Liver (tissue), 9 donors: ENCODE results near the gene WDR20. TPM values are rescaled to one million over a fixed set of nuclear protein-coding genes. Genes with fewer than 3 reads are reported as not detected.

Source experiments
- DNase-seq: peaks from one replicate; pipeline ENCODE4 v3.0.0-alpha.2; 2017; ENCODE audit warnings: low spot score
- H3K27ac ChIP-seq, 2 donors: one replicate each; pipeline ENCODE4 v1.7.0; 2013; ENCODE audit warnings: inconsistent platforms in 2 of 2, low read length in 2 of 2, control low read depth in 1 of 2, low read depth in 1 of 2, mild to moderate bottlenecking in 1 of 2
- H3K27me3 ChIP-seq, 4 donors: one replicate each; pipeline versions ENCODE4 v1.6.1 to v1.7.0; 2013; ENCODE audit warnings: low read length in 3 of 4, inconsistent platforms in 1 of 4, mild to moderate bottlenecking in 1 of 4, moderate library complexity in 1 of 4; ENCODE audit not compliant: control insufficient read depth in 4 of 4, insufficient read depth in 4 of 4
- H3K36me3 ChIP-seq, 4 donors: one replicate each; pipeline versions ENCODE4 v1.6.1 to v1.7.0; 2013; ENCODE audit warnings: low read length in 3 of 4, mild to moderate bottlenecking in 3 of 4, low read depth in 1 of 4, moderate library complexity in 1 of 4; ENCODE audit not compliant: control insufficient read depth in 4 of 4, insufficient read depth in 3 of 4
- H3K4me1 ChIP-seq, 4 donors: one replicate each; pipeline versions ENCODE4 v1.6.1 to v1.7.0; 2013; ENCODE audit warnings: low read length in 3 of 4, mild to moderate bottlenecking in 3 of 4, moderate library complexity in 1 of 4; ENCODE audit not compliant: control insufficient read depth in 4 of 4, insufficient read depth in 4 of 4
- H3K4me3 ChIP-seq, 3 donors: one replicate each; pipeline versions ENCODE4 v1.6.1 to v1.7.0; 2013; ENCODE audit warnings: low read length in 3 of 3, control low read depth in 1 of 3, low read depth in 1 of 3, mild to moderate bottlenecking in 1 of 3
- H3K9ac ChIP-seq, 2 donors: one replicate each; pipeline ENCODE4 v1.7.0; 2013; ENCODE audit warnings: low read length in 2 of 2, mild to moderate bottlenecking in 2 of 2, moderate library complexity in 2 of 2, control low read depth in 1 of 2, low read depth in 1 of 2
- H3K9me3 ChIP-seq, 4 donors: one replicate each; pipeline versions ENCODE4 v1.6.1 to v1.7.0; 2013; ENCODE audit warnings: low read length in 3 of 4; ENCODE audit not compliant: control insufficient read depth in 4 of 4
- EGR1 ChIP-seq, 2 donors: IDR thresholded peaks; 2 replicates each; pipeline ENCODE4 v1.6.1; 2016 to 2018; ENCODE audit warnings: antibody characterized with exemption in 2 of 2, low read depth in 2 of 2
- FOXA1 ChIP-seq: IDR thresholded peaks from 2 replicates; pipeline ENCODE4 v1.6.1; 2016; ENCODE audit warnings: antibody characterized with exemption
- FOXA2 ChIP-seq: IDR thresholded peaks from 2 replicates; pipeline ENCODE4 v1.6.1; 2016; ENCODE audit warnings: antibody characterized with exemption
- GABPA ChIP-seq, 2 donors: IDR thresholded peaks in 1 of 2; conservative IDR thresholded peaks in 1 of 2; 2 replicates each; pipeline ENCODE4 v1.6.1; 2016; ENCODE audit warnings: antibody characterized with exemption in 2 of 2, mild to moderate bottlenecking in 1 of 2, moderate library complexity in 1 of 2
- HNF4A ChIP-seq, 2 donors: conservative IDR thresholded peaks; 2 replicates each; pipeline ENCODE4 v1.6.1; 2016; ENCODE audit warnings: antibody characterized with exemption in 2 of 2, mild to moderate bottlenecking in 2 of 2
- HNF4G ChIP-seq: IDR thresholded peaks from 2 replicates; pipeline ENCODE4 v1.6.1; 2016; ENCODE audit warnings: antibody characterized with exemption
- JUND ChIP-seq, 2 donors: IDR thresholded peaks; 2 replicates each; pipeline ENCODE4 v1.6.1; 2016; ENCODE audit warnings: antibody characterized with exemption in 2 of 2
- NR2F2 ChIP-seq: IDR thresholded peaks from 2 replicates; pipeline ENCODE4 v1.6.1; 2016; ENCODE audit warnings: antibody characterized with exemption
- RAD21 ChIP-seq, 2 donors: IDR thresholded peaks; 2 replicates each; pipeline ENCODE4 v1.6.1; 2016; ENCODE audit warnings: antibody characterized with exemption in 2 of 2, mild to moderate bottlenecking in 2 of 2
- RXRA ChIP-seq, 2 donors: IDR thresholded peaks; 2 replicates each; pipeline ENCODE4 v1.6.1; 2017 to 2018; ENCODE audit warnings: antibody characterized with exemption in 2 of 2, mild to moderate bottlenecking in 1 of 2
- SP1 ChIP-seq: IDR thresholded peaks from 2 replicates; pipeline ENCODE4 v1.6.1; 2018; ENCODE audit warnings: antibody characterized with exemption, mild to moderate bottlenecking
- TAF1 ChIP-seq: conservative IDR thresholded peaks from 2 replicates; pipeline ENCODE4 v1.6.1; 2016; ENCODE audit warnings: antibody characterized with exemption, mild to moderate bottlenecking
- YY1 ChIP-seq: IDR thresholded peaks from 2 replicates; pipeline ENCODE4 v1.6.1; 2016; ENCODE audit warnings: antibody characterized with exemption, mild to moderate bottlenecking
- WGBS: extraction: QIAGEN DNeasy Blood & Tissue Kit; methylation state at CpG from one replicate; pipeline ENCODE4 v1.1.7; 2013; 5-methylcytosine and 5-hydroxymethylcytosine counted together
- polyA plus RNA-seq, 2 donors: library from polyadenylated mRNA; stranded (reverse) in 1 of 2; unstranded in 1 of 2; fragments of 200-250 nt in 1 of 2; fragments of >200 nt in 1 of 2; fragmentation: Nextera tagmentation in 1 of 2; extraction: Ambion mirVana in 1 of 2; gene quantifications; one replicate each; pipeline versions ENCODE4 v1.2.1 to v1.2.3, GENCODE V29; 2013 to 2015
- total RNA-seq, 2 donors: library from RNA; depleted of rRNA; stranded (reverse); fragments of >200 nt; gene quantifications; one replicate each; pipeline ENCODE4 v1.2.3, GENCODE V29; 2014
- TF ChIP-seq, protein P1 (sequence below): IDR thresholded peaks from 2 replicates; pipeline ENCODE4 v1.6.1; 2016; ENCODE audit warnings: antibody characterized with exemption, mild to moderate bottlenecking
- TF ChIP-seq, protein P2 (sequence below): IDR thresholded peaks from 2 replicates; pipeline ENCODE4 v1.6.1; 2016; ENCODE audit warnings: antibody characterized with exemption
- TF ChIP-seq, protein P3 (sequence below): IDR thresholded peaks from 2 replicates; pipeline ENCODE4 v1.6.1; 2016; ENCODE audit warnings: antibody characterized with exemption
- TF ChIP-seq, protein P4 (sequence below): IDR thresholded peaks from 2 replicates; pipeline ENCODE4 v1.6.1; 2016; ENCODE audit warnings: antibody characterized with exemption
- TF ChIP-seq, protein P5 (sequence below): fragments of 150-350 bp; IDR thresholded peaks from 2 replicates; pipeline ENCODE4 v1.5.1; 2017; ENCODE audit warnings: improper control_type of control experiment, low read depth, low read length; ENCODE audit not compliant: missing input control
- donor health status: healthy.
- donor health status: healthy.
- donor health status: healthy.
- donor health status: healthy.
- donor health status: healthy.

WDR20 gene
- total and polyA plus RNA-seq, 4 donors = 6.5 to 18.5 (median 11.0) TPM

DNA sequence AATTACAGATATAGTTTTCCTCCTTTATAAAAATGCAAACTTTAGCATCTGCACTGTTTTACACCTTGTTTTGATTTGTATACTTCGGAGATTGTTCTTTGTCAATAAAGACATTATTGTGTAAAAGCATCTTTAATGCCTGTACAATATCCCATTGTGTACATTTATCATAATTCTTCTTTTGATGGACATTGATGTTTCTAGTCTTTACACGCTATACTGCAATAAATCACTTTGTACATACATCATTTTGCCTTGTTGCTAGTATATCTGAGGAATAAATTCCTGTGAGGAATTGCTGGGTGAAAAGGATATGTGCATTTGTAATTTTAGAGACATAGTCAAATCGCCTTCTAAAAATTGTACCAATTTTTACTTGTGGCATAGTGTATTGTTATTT is 30.4 kb downstream of the WDR20 start (continued):
- TF ChIP-seq, protein P1, sequence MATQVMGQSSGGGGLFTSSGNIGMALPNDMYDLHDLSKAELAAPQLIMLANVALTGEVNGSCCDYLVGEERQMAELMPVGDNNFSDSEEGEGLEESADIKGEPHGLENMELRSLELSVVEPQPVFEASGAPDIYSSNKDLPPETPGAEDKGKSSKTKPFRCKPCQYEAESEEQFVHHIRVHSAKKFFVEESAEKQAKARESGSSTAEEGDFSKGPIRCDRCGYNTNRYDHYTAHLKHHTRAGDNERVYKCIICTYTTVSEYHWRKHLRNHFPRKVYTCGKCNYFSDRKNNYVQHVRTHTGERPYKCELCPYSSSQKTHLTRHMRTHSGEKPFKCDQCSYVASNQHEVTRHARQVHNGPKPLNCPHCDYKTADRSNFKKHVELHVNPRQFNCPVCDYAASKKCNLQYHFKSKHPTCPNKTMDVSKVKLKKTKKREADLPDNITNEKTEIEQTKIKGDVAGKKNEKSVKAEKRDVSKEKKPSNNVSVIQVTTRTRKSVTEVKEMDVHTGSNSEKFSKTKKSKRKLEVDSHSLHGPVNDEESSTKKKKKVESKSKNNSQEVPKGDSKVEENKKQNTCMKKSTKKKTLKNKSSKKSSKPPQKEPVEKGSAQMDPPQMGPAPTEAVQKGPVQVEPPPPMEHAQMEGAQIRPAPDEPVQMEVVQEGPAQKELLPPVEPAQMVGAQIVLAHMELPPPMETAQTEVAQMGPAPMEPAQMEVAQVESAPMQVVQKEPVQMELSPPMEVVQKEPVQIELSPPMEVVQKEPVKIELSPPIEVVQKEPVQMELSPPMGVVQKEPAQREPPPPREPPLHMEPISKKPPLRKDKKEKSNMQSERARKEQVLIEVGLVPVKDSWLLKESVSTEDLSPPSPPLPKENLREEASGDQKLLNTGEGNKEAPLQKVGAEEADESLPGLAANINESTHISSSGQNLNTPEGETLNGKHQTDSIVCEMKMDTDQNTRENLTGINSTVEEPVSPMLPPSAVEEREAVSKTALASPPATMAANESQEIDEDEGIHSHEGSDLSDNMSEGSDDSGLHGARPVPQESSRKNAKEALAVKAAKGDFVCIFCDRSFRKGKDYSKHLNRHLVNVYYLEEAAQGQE = no peak
- TF ChIP-seq TAF1 (no peak), EGR1 (IDR thresholded peaks at IDR 0.05; ENCODE audit: low read depth in 2 of 2) (no peak), JUND (IDR thresholded peaks at IDR 0.05) (no peak), HNF4G (no peak)
- TF ChIP-seq, protein P2, sequence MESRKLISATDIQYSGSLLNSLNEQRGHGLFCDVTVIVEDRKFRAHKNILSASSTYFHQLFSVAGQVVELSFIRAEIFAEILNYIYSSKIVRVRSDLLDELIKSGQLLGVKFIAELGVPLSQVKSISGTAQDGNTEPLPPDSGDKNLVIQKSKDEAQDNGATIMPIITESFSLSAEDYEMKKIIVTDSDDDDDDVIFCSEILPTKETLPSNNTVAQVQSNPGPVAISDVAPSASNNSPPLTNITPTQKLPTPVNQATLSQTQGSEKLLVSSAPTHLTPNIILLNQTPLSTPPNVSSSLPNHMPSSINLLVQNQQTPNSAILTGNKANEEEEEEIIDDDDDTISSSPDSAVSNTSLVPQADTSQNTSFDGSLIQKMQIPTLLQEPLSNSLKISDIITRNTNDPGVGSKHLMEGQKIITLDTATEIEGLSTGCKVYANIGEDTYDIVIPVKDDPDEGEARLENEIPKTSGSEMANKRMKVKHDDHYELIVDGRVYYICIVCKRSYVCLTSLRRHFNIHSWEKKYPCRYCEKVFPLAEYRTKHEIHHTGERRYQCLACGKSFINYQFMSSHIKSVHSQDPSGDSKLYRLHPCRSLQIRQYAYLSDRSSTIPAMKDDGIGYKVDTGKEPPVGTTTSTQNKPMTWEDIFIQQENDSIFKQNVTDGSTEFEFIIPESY = no peak

DNA sequence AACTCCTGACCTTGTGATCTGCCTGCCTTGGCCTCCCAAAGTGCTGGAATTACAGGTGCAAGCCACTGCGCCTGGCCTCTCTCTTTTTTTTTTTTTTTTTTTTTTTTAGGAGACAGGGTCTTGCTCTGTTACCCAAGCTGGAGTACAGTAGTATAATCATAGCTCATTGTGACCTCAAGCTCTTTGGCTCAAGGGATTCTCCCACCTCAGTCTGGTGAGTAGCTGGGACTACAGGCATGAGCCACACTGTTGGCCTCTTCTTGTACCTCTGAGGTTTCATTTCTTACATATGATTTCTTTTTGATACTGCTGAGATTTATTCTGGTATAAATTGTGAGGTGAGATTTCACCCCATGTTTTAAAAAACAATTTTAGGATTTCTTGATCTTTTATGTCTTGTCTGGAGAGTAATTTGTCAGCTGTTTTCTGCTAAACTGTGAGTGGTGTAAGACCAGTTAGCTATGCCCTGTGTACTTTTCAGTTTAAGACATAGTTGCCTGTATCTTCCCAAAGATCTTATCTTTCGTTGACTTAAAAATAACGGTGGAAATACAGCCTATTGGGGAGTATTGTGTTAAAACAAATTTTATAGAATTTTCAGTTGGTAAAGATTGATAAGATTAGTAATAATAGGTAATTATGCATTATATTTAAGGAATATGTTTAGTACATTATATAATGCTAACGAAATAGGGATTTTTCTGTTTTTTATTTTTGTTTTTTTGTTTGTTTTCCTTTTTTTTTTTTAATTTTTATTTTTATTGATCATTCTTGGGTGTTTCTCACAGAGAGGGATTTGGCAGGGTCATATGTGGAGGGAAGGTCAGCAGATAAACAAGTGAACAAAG is 31.7 kb downstream of the WDR20 start:
- no peak overlapping the region for H3K27ac ChIP-seq

More for the DNA sequence above, 31.7 kb downstream of the WDR20 start:
- DNase-seq = no peak
- no peaks in the 10 kb centered on the region for H3K9me3 ChIP-seq
- no peak overlapping the region for H3K9ac ChIP-seq
- H3K36me3 ChIP-seq = no peaks in the 10 kb centered on the region
- peaks cover 0 to 5% (median 2%) of the 10 kb centered on the region in 4 donors for H3K4me1 ChIP-seq
- TF ChIP-seq, protein P3, sequence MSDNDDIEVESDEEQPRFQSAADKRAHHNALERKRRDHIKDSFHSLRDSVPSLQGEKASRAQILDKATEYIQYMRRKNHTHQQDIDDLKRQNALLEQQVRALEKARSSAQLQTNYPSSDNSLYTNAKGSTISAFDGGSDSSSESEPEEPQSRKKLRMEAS = no peak
- TF ChIP-seq RXRA (IDR thresholded peaks at IDR 0.05) (no peak), JUND (IDR thresholded peaks at IDR 0.05) (no peak), HNF4A (conservative IDR thresholded peaks at IDR 0.05) (no peak), RAD21 (IDR thresholded peaks at IDR 0.05) (no peak), GABPA (IDR thresholded peaks at IDR 0.05 in 1 of 2, conservative IDR thresholded peaks at IDR 0.05 in 1 of 2) (no peak), HNF4G (no peak), EGR1 (IDR thresholded peaks at IDR 0.05; ENCODE audit: low read depth in 2 of 2) (no peak), TAF1 (no peak), SP1 (no peak), NR2F2 (no peak), FOXA1 (no peak), YY1 (no peak), FOXA2 (no peak)
- TF ChIP-seq, protein P4, sequence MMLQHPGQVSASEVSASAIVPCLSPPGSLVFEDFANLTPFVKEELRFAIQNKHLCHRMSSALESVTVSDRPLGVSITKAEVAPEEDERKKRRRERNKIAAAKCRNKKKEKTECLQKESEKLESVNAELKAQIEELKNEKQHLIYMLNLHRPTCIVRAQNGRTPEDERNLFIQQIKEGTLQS = no peak
- TF ChIP-seq, protein P1 = no peak
- TF ChIP-seq, protein P5, sequence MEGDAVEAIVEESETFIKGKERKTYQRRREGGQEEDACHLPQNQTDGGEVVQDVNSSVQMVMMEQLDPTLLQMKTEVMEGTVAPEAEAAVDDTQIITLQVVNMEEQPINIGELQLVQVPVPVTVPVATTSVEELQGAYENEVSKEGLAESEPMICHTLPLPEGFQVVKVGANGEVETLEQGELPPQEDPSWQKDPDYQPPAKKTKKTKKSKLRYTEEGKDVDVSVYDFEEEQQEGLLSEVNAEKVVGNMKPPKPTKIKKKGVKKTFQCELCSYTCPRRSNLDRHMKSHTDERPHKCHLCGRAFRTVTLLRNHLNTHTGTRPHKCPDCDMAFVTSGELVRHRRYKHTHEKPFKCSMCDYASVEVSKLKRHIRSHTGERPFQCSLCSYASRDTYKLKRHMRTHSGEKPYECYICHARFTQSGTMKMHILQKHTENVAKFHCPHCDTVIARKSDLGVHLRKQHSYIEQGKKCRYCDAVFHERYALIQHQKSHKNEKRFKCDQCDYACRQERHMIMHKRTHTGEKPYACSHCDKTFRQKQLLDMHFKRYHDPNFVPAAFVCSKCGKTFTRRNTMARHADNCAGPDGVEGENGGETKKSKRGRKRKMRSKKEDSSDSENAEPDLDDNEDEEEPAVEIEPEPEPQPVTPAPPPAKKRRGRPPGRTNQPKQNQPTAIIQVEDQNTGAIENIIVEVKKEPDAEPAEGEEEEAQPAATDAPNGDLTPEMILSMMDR = no peak
- TF ChIP-seq, protein P2 = no peak
- WGBS = 59% methylated on average over 4 of the region's 4 CpGs
- H3K27me3 ChIP-seq = no peaks in the 10 kb centered on the region
- H3K4me3 ChIP-seq = no peak overlapping the region
